K562 (cell line): Measurements from ENCODE around the gene MCM6. TPM values are rescaled to one million over a fixed set of nuclear protein-coding genes. Genes with fewer than 3 reads are reported as not detected.

ENCODE experiments used
- ATAC-seq: fragments of 200-7000 bp; cut with Tn5 transposase; 3 replicates; pipeline ENCODE4 v1.9.1; 2020; ENCODE audit warnings: moderate library complexity
- BruUV-seq: library from RNA; stranded (reverse); fragments of 400-500 nt; replicated peaks from 2 replicates; lab custom pipeline; 2021; lab: Mats Ljungman, UMichigan
- CTCF ChIA-PET: fragments of 300-600 bp; formaldehyde crosslinking; extraction: SDS; loops from one replicate; lab custom pipeline; 2021; ENCODE audit warnings: low intra/inter-chr PET ratio; lab: Yijun Ruan, JAX
- POLR2A ChIA-PET: fragments of 300-600, 350-650 bp; sonication (Branson Sonifier 250); formaldehyde crosslinking; extraction: SDS; loops from one replicate; lab custom pipeline; 2021; ENCODE audit warnings: antibody characterized with exemption, inconsistent platforms; lab: Yijun Ruan, JAX
- DNase-seq, 4 experiments: peaks; one replicate each; pipeline versions ENCODE4 v3.0.0 to v3.0.0-alpha.2; 2011 to 2018; ENCODE audit warnings: low spot score in 3 of 4, mixed read lengths in 3 of 4; ENCODE audit errors: extremely low read depth in 1 of 4
- FAIRE-seq: peaks from 2 replicates; lab custom pipeline; 2011; peaks lifted over from hg19 to GRCh38; lab: Jason Lieb, UNC
- H2AFZ ChIP-seq: 2 replicates; pipeline ENCODE4 v1.6.0; 2011; ENCODE audit warnings: low read depth, low read length, control low read depth, inconsistent platforms
- H3K27ac ChIP-seq: fragments of 200-600 bp; 3 replicates; pipeline ENCODE4 v1.8.0; 2011; ENCODE audit warnings: low read depth, mild to moderate bottlenecking, control low read depth, inconsistent platforms, low read length, moderate library complexity, mixed read lengths; ENCODE audit errors: extremely low read depth
- H3K27me3 ChIP-seq, 2 experiments: fragments of 300-600 bp in 1 of 2; 2 replicates in 1 of 2; 3 replicates in 1 of 2; pipeline versions ENCODE4 v1.6.0 to v1.8.0; 2011; ENCODE audit warnings: inconsistent platforms in 2 of 2, low read length in 2 of 2, mild to moderate bottlenecking in 1 of 2, mixed read lengths in 1 of 2, moderate library complexity in 1 of 2; ENCODE audit not compliant: control insufficient read depth in 2 of 2, insufficient read depth in 2 of 2
- H3K36me3 ChIP-seq: fragments of 300-600 bp; 3 replicates; pipeline ENCODE4 v1.8.0; 2011; ENCODE audit warnings: mild to moderate bottlenecking, low read length, inconsistent platforms; ENCODE audit not compliant: control insufficient read depth, insufficient read depth
- H3K4me1 ChIP-seq, 2 experiments: fragments of 200-600 bp in 1 of 2; replicated peaks in 1 of 2; 2 replicates in 1 of 2; 3 replicates in 1 of 2; pipeline versions ENCODE4 v1.5.1 to v1.8.0; 2011; ENCODE audit warnings: inconsistent platforms in 2 of 2, low read length in 2 of 2, mild to moderate bottlenecking in 1 of 2, mixed read lengths in 1 of 2, moderate library complexity in 1 of 2; ENCODE audit not compliant: control insufficient read depth in 2 of 2, insufficient read depth in 2 of 2
- H3K4me2 ChIP-seq: 2 replicates; pipeline ENCODE4 v1.6.1; 2011; ENCODE audit warnings: low read length, control low read depth, inconsistent platforms, mixed read lengths; ENCODE audit not compliant: insufficient read depth
- H3K4me3 ChIP-seq: fragments of 200-600 bp; sonication (generic), shearing (Covaris generic); 2 replicates; pipeline ENCODE4 v1.5.1; 2016; ENCODE audit warnings: control low read depth, inconsistent platforms
- H3K79me2 ChIP-seq: fragments of 200-600 bp; 3 replicates; pipeline ENCODE4 v1.8.0; 2011; ENCODE audit warnings: low read length, inconsistent platforms; ENCODE audit not compliant: control insufficient read depth, insufficient read depth
- H3K9ac ChIP-seq, 2 experiments: 2 replicates each; pipeline versions ENCODE4 v1.6.0 to v1.6.1; 2011; ENCODE audit warnings: low read depth in 2 of 2, low read length in 2 of 2, control low read depth in 1 of 2, inconsistent platforms in 1 of 2, mild to moderate bottlenecking in 1 of 2, mixed read lengths in 1 of 2; ENCODE audit not compliant: insufficient read depth in 1 of 2
- H3K9me1 ChIP-seq: one replicate; pipeline ENCODE4 v1.6.0; 2011; ENCODE audit warnings: inconsistent platforms, mild to moderate bottlenecking, low read length, moderate library complexity; ENCODE audit not compliant: control insufficient read depth, insufficient read depth
- H3K9me3 ChIP-seq: replicated peaks from 2 replicates; pipeline ENCODE4 v1.5.1; 2011; ENCODE audit warnings: low read depth, low read length, inconsistent platforms; ENCODE audit not compliant: control insufficient read depth, insufficient read depth
- H4K20me1 ChIP-seq: replicated peaks from 2 replicates; pipeline ENCODE4 v1.6.1; 2011; ENCODE audit warnings: low read length, inconsistent platforms, mixed read lengths; ENCODE audit not compliant: control insufficient read depth, insufficient read depth
- CTCF ChIP-seq, 3 experiments: IDR thresholded peaks in 2 of 3; conservative IDR thresholded peaks in 1 of 3; 2 replicates each; pipeline ENCODE4 v1.5.1; 2011 to 2012; ENCODE audit warnings: low read length in 3 of 3, mild to moderate bottlenecking in 3 of 3, control low read depth in 2 of 3, improper control_type of control experiment in 1 of 3, inconsistent platforms in 1 of 3, low read depth in 1 of 3, mixed read lengths in 1 of 3, moderate library complexity in 1 of 3; ENCODE audit not compliant: insufficient read depth in 2 of 3
- DACH1 ChIP-seq: fragments of 450-650 bp; IDR thresholded peaks from 2 replicates; pipeline ENCODE4 v1.6.1; 2018; ENCODE audit not compliant: partially characterized antibody
- HDGF ChIP-seq: fragments of 450-650 bp; IDR thresholded peaks from 2 replicates; pipeline ENCODE4 v1.6.1; 2016
- HOMEZ ChIP-seq: fragments of 250-450 bp; sonication (Bioruptor Pico); IDR thresholded peaks from 2 replicates; pipeline ENCODE4 v1.4.0; 2020; ENCODE audit warnings: mild to moderate bottlenecking, moderate library complexity
- KAT7 ChIP-seq: sonication (generic); formaldehyde crosslinking; IDR thresholded peaks from 2 replicates; pipeline ENCODE4 v1.8.0; 2022; ENCODE audit warnings: missing genetic modification reagents, mild to moderate bottlenecking, borderline replicate concordance
- KDM2B ChIP-seq: fragments of 250-450 bp; sonication (Bioruptor Pico); IDR thresholded peaks from 2 replicates; pipeline ENCODE4 v1.8.0; 2021; ENCODE audit warnings: mild to moderate bottlenecking, moderate library complexity
- MYC ChIP-seq, 2 experiments: fragments of 250-450 bp in 1 of 2; sonication (Bioruptor Pico) in 1 of 2; IDR thresholded peaks; 2 replicates each; pipeline versions ENCODE4 v1.5.1 to v1.6.1; 2012 to 2021; ENCODE audit warnings: low read depth in 2 of 2, borderline replicate concordance in 1 of 2, improper control_type of control experiment in 1 of 2, low read length in 1 of 2, mild to moderate bottlenecking in 1 of 2, moderate library complexity in 1 of 2
- NFE2 ChIP-seq: IDR thresholded peaks from 2 replicates; pipeline ENCODE4 v1.6.1; 2014; ENCODE audit warnings: antibody characterized with exemption, low read depth
- PRDM10 ChIP-seq: fragments of 450-650 bp; IDR thresholded peaks from 2 replicates; pipeline ENCODE4 v1.6.1; 2018; ENCODE audit not compliant: partially characterized antibody
- TAF15 ChIP-seq: fragments of 200-400 bp; formaldehyde crosslinking; IDR thresholded peaks from 2 replicates; pipeline ENCODE4 v1.6.1; 2017; ENCODE audit warnings: mild to moderate bottlenecking, low read depth, low read length, moderate library complexity
- TSC22D4 ChIP-seq: fragments of 450-650 bp; IDR thresholded peaks from 2 replicates; pipeline ENCODE4 v1.6.1; 2016; ENCODE audit warnings: missing genetic modification characterization, missing biosample characterization, control low read depth
- ZNF778 ChIP-seq: fragments of 450-650 bp; formaldehyde crosslinking; IDR thresholded peaks from 2 replicates; pipeline ENCODE4 v1.4.0; 2020; ENCODE audit warnings: mild to moderate bottlenecking, moderate library complexity
- WGBS: fragments of 100-300 bp; shearing (Covaris generic); methylation state at CpG from one replicate; pipeline ENCODE4 v1.1.6; 2016; ENCODE audit warnings: low coverage, mixed read lengths; ENCODE audit not compliant: insufficient coverage; ENCODE audit errors: missing lambda C conversion rate; 5-methylcytosine and 5-hydroxymethylcytosine counted together
- in situ Hi-C: fragments of 300-500 bp; cut with MboI; formaldehyde crosslinking; loops from 4 replicates; pipeline ENCODE4 v1.15.0; 2018; ENCODE audit warnings: inconsistent platforms, mixed read lengths
- intact Hi-C: fragments of 100-400 bp; cut with micrococcal nuclease; formaldehyde crosslinking; loops from 2 replicates; pipeline ENCODE4 v1.14.2; 2022
- polyA plus RNA-seq, 8 experiments: library from polyadenylated mRNA; depleted of rRNA in 4 of 8; stranded (reverse) in 5 of 8; unstranded in 3 of 8; fragments of >200 nt; fragmentation: Nextera tagmentation in 2 of 8; fragmentation: Illumina TruSeq in 1 of 8; extraction: Ambion mirVana in 2 of 8; extraction: Trizol in 1 of 8; gene quantifications; 2 replicates each; pipeline versions ENCODE4 v1.2.1 to v1.2.3, GENCODE V29; 2011 to 2014; ENCODE audit warnings: inconsistent platforms in 1 of 8, missing spikeins in 1 of 8
- total RNA-seq, 7 experiments: library from RNA; depleted of rRNA in 6 of 7; stranded (reverse); fragments of >200 nt in 6 of 7; fragmentation: Illumina TruSeq in 2 of 7; extraction: Trizol in 2 of 7; gene quantifications; 2 replicates each; pipeline versions ENCODE4 v1.2.1 to v1.2.3, GENCODE V29; 2011 to 2021; ENCODE audit warnings: low replicate concordance in 1 of 7

MCM6 gene
- total and polyA plus RNA-seq, 9 of the 15 experiments (the other 6 are each of a cell fraction or from before 2014, with no cell fraction given): 42.6 to 133 (median 82.4) TPM

GRCh38 chr2:135820003-135820618, 56.1 kb downstream of the MCM6 start (continued):
- TF ChIP-seq TAF15: no peak
- TF ChIP-seq KAT7: no peak
- TF ChIP-seq ZNF778: no peak
- TF ChIP-seq DACH1: no peak
- TF ChIP-seq, all 486 proteins: peak for 0

GRCh38 chr2:135818937-135819610, 57.2 kb downstream of the MCM6 start:
- H4K20me1 ChIP-seq: no peaks in the 10 kb centered on the region
- no peaks in the 10 kb centered on the region for H3K9me3 ChIP-seq
- peaks cover 46 to 64% of the 10 kb centered on the region in 2 experiments for H3K27me3 ChIP-seq
- FAIRE-seq: peak; percentile 64
- no peak overlapping the region for H3K9ac ChIP-seq
- BruUV-seq: no TSS peak
- no peaks in the 10 kb centered on the region for H3K79me2 ChIP-seq
- ChIA-PET CTCF (no interaction called here), POLR2A (no interaction called here)
- peak; percentile 36 to 48 (median 42) for DNase-seq
- H3K27ac ChIP-seq: no peak overlapping the region
- H3K4me2 ChIP-seq: no peak overlapping the region
- no peak overlapping the region for H2AFZ ChIP-seq
- H3K4me1 ChIP-seq: no peaks in the 10 kb centered on the region
- ATAC-seq: peak; percentile 91
- in situ Hi-C loops (no loop called here), intact Hi-C loops (loop anchor here (5.0 kb wide), 1 partner anchor 558 kb away; no protein-coding TSS in a partner anchor)
- no peaks in the 10 kb centered on the region for H3K9me1 ChIP-seq
- WGBS: 2% methylated on average over 8 of the region's 8 CpGs
- no peak overlapping the region for H3K4me3 ChIP-seq
- H3K36me3 ChIP-seq: no peaks in the 10 kb centered on the region
- TF ChIP-seq CTCF (IDR thresholded peaks at IDR 0.05 in 2 of 3, conservative IDR thresholded peaks at IDR 0.05 in 1 of 3; ENCODE audit: insufficient read depth in 2 of 3, low read depth in 1 of 3, low read length in 3 of 3) (peak; percentile 65 to 73 (median 67)), MYC (IDR thresholded peaks at IDR 0.05; ENCODE audit: low read depth, low read length) (0 out of 2 replicates have a peak, but pooled peaks have one; percentile 21), MYC (CRISPR knock-in tag; IDR thresholded peaks at IDR 0.05; ENCODE audit: borderline replicate concordance, low read depth) (no peak), HDGF (no peak), KDM2B (CRISPR knock-in tag) (no peak), HOMEZ (CRISPR knock-in tag) (no peak), TSC22D4 (tag) (no peak), NFE2 (peak; percentile 36; the same call in 1 of the 2 replicates), PRDM10 (no peak)
